Neural progenitor cell (in vitro differentiated cells): Measurements from ENCODE around the gene ANKDD1A. TPM values are rescaled to one million over a fixed set of nuclear protein-coding genes. Genes with fewer than 3 reads are reported as not detected.

Experiments
- DNase-seq: peaks from one replicate; pipeline ENCODE4 v3.0.0-alpha.2; 2016; ENCODE audit warnings: low spot score
- H2AFZ ChIP-seq: fragments of 200-600 bp; sonication (generic); replicated peaks from 2 replicates; pipeline ENCODE4 v1.6.1; 2016; ENCODE audit warnings: antibody characterized with exemption
- H3F3A ChIP-seq: fragments of 200-600 bp; sonication (generic); 2 replicates; pipeline ENCODE4 v1.6.1; 2016; ENCODE audit warnings: antibody characterized with exemption, low read depth
- H3K27ac ChIP-seq: fragments of 200-600 bp; sonication (generic); 2 replicates; pipeline ENCODE4 v1.5.1; 2016; ENCODE audit warnings: mild to moderate bottlenecking
- H3K27me3 ChIP-seq: fragments of 200-600 bp; sonication (generic); 2 replicates; pipeline ENCODE4 v1.6.1; 2016; ENCODE audit warnings: mild to moderate bottlenecking, moderate library complexity
- H3K36me3 ChIP-seq: fragments of 200-600 bp; sonication (generic); 2 replicates; pipeline ENCODE4 v1.5.1; 2016
- H3K4me1 ChIP-seq: fragments of 200-600 bp; sonication (generic); 2 replicates; pipeline ENCODE4 v1.6.1; 2016; ENCODE audit warnings: mixed run types
- H3K4me2 ChIP-seq: fragments of 200-600 bp; sonication (generic); 2 replicates; pipeline ENCODE4 v1.6.1; 2016
- H3K4me3 ChIP-seq: fragments of 200-600 bp; sonication (generic); 2 replicates; pipeline ENCODE4 v1.5.1; 2016
- H3K79me2 ChIP-seq: fragments of 200-600 bp; sonication (generic); 2 replicates; pipeline ENCODE4 v1.6.1; 2016; ENCODE audit warnings: low read depth
- H3K9ac ChIP-seq: fragments of 200-600 bp; sonication (generic); 2 replicates; pipeline ENCODE4 v1.6.1; 2016
- H3K9me3 ChIP-seq: fragments of 200-600 bp; sonication (generic); 2 replicates; pipeline ENCODE4 v1.5.1; 2016; ENCODE audit warnings: low read depth
- H4K20me1 ChIP-seq: fragments of 200-600 bp; sonication (generic); 2 replicates; pipeline ENCODE4 v1.6.1; 2016; ENCODE audit warnings: low read depth
- H3K27ac Mint-ChIP-seq: 3 replicates; pipeline ENCODE4 v1.8.0; 2021; ENCODE audit warnings: mixed read lengths
- H3K27me3 Mint-ChIP-seq: 2 replicates; pipeline ENCODE4 v1.8.0; 2022; ENCODE audit warnings: low read depth, mild to moderate bottlenecking, inconsistent platforms, moderate library complexity, mixed read lengths; ENCODE audit not compliant: insufficient read depth
- H3K36me3 Mint-ChIP-seq: 3 replicates; pipeline ENCODE4 v1.8.0; 2021; ENCODE audit warnings: mixed read lengths
- H3K4me1 Mint-ChIP-seq: 3 replicates; pipeline ENCODE4 v1.8.0; 2021; ENCODE audit warnings: mixed read lengths
- H3K4me3 Mint-ChIP-seq: 3 replicates; pipeline ENCODE4 v1.8.0; 2021; ENCODE audit warnings: mild to moderate bottlenecking, moderate library complexity, mixed read lengths
- H3K9me3 Mint-ChIP-seq: 3 replicates; pipeline ENCODE4 v1.8.0; 2020; ENCODE audit warnings: mixed read lengths
- EZH2 ChIP-seq: fragments of 200-600 bp; sonication (generic); IDR thresholded peaks from 2 replicates; pipeline ENCODE4 v1.6.1; 2017; ENCODE audit warnings: antibody characterized with exemption, mild to moderate bottlenecking, moderate library complexity
- EZH2phosphoT487 ChIP-seq: fragments of 200-600 bp; sonication (generic); IDR thresholded peaks from 2 replicates; pipeline ENCODE4 v1.6.1; 2017; ENCODE audit warnings: antibody characterized with exemption
- total RNA-seq: library from RNA; depleted of rRNA; stranded (reverse); fragments of >200 nt; gene quantifications from 2 replicates; pipeline ENCODE4 v1.2.3, GENCODE V29; 2015; ENCODE audit warnings: low replicate concordance
- TF ChIP-seq, protein P1 (sequence below): fragments of 200-600 bp; sonication (generic); IDR thresholded peaks from 2 replicates; pipeline ENCODE4 v1.5.1; 2017; ENCODE audit warnings: antibody characterized with exemption, mild to moderate bottlenecking

Gene ANKDD1A
- total RNA-seq, 1 donor from 2014 or later: 6.1 TPM

DNA sequence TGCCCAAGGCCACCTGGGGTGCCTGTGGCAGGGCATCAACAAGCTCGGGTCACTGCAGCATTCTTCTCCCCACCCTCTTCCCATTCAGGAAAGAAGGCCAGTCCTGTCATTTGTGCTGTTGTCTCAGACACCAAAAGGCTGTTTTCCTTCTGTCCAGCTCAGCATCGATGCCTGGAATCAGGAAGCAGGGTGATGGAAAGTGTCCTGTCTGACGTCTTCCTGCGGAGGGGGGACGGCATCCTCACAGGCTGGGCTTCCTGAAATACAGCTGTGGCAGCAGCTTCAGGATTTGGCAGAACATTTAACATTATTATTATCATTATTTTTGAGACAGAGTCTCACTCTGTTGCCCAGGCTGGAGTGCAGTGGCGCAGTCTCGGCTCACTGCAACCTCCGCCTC, 33.0 kb upstream of the ANKDD1A start:
- no peak overlapping the region for H3K4me3 Mint-ChIP-seq
- Histone ChIP-seq H2AFZ (no peak overlapping the region), H3K36me3 (no peaks in the 10 kb centered on the region), H3K9me3 (no peaks in the 10 kb centered on the region), H3K79me2 (no peaks in the 10 kb centered on the region), H3K4me3 (no peak overlapping the region), H3K4me1 (peaks cover 12% of the 10 kb centered on the region), H3K27me3 (no peaks in the 10 kb centered on the region), H4K20me1 (no peaks in the 10 kb centered on the region), H3K9ac (no peak overlapping the region), H3F3A (no peaks in the 10 kb centered on the region), H3K4me2 (no peak overlapping the region), H3K27ac (no peak overlapping the region)
- H3K27me3 Mint-ChIP-seq: peaks cover 2% of the 10 kb centered on the region
- H3K27ac Mint-ChIP-seq: no peak overlapping the region
- no peaks in the 10 kb centered on the region for H3K36me3 Mint-ChIP-seq
- no peak for TF ChIP-seq EZH2
- TF ChIP-seq, protein P1, sequence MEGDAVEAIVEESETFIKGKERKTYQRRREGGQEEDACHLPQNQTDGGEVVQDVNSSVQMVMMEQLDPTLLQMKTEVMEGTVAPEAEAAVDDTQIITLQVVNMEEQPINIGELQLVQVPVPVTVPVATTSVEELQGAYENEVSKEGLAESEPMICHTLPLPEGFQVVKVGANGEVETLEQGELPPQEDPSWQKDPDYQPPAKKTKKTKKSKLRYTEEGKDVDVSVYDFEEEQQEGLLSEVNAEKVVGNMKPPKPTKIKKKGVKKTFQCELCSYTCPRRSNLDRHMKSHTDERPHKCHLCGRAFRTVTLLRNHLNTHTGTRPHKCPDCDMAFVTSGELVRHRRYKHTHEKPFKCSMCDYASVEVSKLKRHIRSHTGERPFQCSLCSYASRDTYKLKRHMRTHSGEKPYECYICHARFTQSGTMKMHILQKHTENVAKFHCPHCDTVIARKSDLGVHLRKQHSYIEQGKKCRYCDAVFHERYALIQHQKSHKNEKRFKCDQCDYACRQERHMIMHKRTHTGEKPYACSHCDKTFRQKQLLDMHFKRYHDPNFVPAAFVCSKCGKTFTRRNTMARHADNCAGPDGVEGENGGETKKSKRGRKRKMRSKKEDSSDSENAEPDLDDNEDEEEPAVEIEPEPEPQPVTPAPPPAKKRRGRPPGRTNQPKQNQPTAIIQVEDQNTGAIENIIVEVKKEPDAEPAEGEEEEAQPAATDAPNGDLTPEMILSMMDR: no peak
- H3K4me1 Mint-ChIP-seq: peaks cover 26% of the 10 kb centered on the region
- no peaks in the 10 kb centered on the region for H3K9me3 Mint-ChIP-seq
- no peak for DNase-seq

DNA sequence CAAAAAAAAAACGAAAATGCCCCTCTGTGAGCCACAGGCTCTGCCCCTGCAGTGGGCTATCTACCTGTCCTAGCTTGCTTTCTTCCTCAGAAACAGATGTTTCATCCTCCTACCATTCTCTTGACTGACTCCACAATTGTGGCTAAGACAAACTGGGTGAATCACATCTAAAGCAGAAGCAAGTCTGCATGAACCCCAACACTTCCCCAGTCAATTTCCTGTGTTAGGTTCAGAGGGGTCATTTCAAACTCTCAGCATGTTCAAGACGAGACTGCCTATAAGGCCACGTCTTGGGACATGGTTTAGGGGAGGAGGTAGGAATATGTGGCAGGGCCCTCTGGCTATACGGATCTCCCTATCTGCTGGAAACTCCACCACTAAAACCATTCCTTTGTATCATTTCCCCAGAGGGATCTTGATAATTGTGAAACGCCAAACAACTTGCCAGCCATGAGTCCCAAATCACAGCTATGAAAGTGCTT, 28.6 kb upstream of the ANKDD1A start:
- no peaks in the 10 kb centered on the region for H4K20me1 ChIP-seq
- H3K27ac ChIP-seq: no peak overlapping the region
- H3K4me1 Mint-ChIP-seq: peaks cover 10% of the 10 kb centered on the region
- H3K27ac Mint-ChIP-seq: no peak overlapping the region
- no peak overlapping the region for H3K4me2 ChIP-seq
- H3K79me2 ChIP-seq: no peaks in the 10 kb centered on the region
- H2AFZ ChIP-seq: no peak overlapping the region
- no peaks in the 10 kb centered on the region for H3K36me3 Mint-ChIP-seq
- no peak overlapping the region for H3K9ac ChIP-seq
- TF ChIP-seq EZH2: no peak
- no peak for TF ChIP-seq EZH2phosphoT487
- TF ChIP-seq, protein P1: no peak
- no peaks in the 10 kb centered on the region for H3K9me3 Mint-ChIP-seq
- H3F3A ChIP-seq: no peaks in the 10 kb centered on the region
- peaks cover 4% of the 10 kb centered on the region for H3K4me1 ChIP-seq
- H3K4me3 ChIP-seq: no peak overlapping the region
- no peaks in the 10 kb centered on the region for H3K9me3 ChIP-seq
- no peak overlapping the region for H3K4me3 Mint-ChIP-seq
- H3K27me3 ChIP-seq: no peaks in the 10 kb centered on the region
- no peak for DNase-seq
- H3K36me3 ChIP-seq: no peaks in the 10 kb centered on the region
- peaks cover 2% of the 10 kb centered on the region for H3K27me3 Mint-ChIP-seq

GRCh38 chr15:64883997-64884511, 27.6 kb upstream of the ANKDD1A start:
- H3K9me3 Mint-ChIP-seq: no peaks in the 10 kb centered on the region

More at GRCh38 chr15:64883997-64884511, 27.6 kb upstream of the ANKDD1A start:
- Histone ChIP-seq H3K27ac (no peak overlapping the region), H3F3A (no peaks in the 10 kb centered on the region), H4K20me1 (no peaks in the 10 kb centered on the region), H3K36me3 (no peaks in the 10 kb centered on the region), H3K9me3 (no peaks in the 10 kb centered on the region), H2AFZ (no peak overlapping the region), H3K27me3 (no peaks in the 10 kb centered on the region), H3K4me3 (no peak overlapping the region), H3K4me1 (peaks cover 4% of the 10 kb centered on the region), H3K79me2 (no peaks in the 10 kb centered on the region), H3K4me2 (no peak overlapping the region), H3K9ac (no peak overlapping the region)
- Mint-ChIP-seq H3K4me3 (no peak overlapping the region), H3K4me1 (peaks cover 10% of the 10 kb centered on the region), H3K27me3 (peaks cover 4% of the 10 kb centered on the region), H3K27ac (no peak overlapping the region), H3K36me3 (no peaks in the 10 kb centered on the region)
- no peak for DNase-seq
- TF ChIP-seq EZH2phosphoT487 (no peak), EZH2 (no peak)
- TF ChIP-seq, protein P1: no peak
